Endothelial cell of umbilical vein (primary cell): ENCODE data around the gene CFL1. TPM values are rescaled to one million over a fixed set of nuclear protein-coding genes. Genes with fewer than 3 reads are reported as not detected.

Experiments used
- BruUV-seq: library from RNA; stranded (reverse); fragments of 400-500 nt; replicated peaks from 2 replicates; lab custom pipeline; 2021; lab: Mats Ljungman, UMichigan
- CTCF ChIA-PET: fragments of 300-600, 350-600 bp; sonication (Branson Sonifier 250); formaldehyde crosslinking; loops from one replicate; lab custom pipeline; 2021; ENCODE audit warnings: antibody characterized with exemption, inconsistent platforms; lab: Charles Lee
- POLR2A ChIA-PET: fragments of 300-600, 350-600 bp; sonication (Branson Sonifier 250); formaldehyde crosslinking; loops from one replicate; lab custom pipeline; 2021; ENCODE audit warnings: antibody characterized with exemption, inconsistent platforms; lab: Charles Lee
- DNase-seq: peaks from one replicate; pipeline ENCODE4 v3.0.0-alpha.2; 2011; ENCODE audit warnings: low read depth, low spot score
- FAIRE-seq: peaks from 2 replicates; lab custom pipeline; 2011; peaks lifted over from hg19 to GRCh38; lab: Jason Lieb, UNC
- H2AFZ ChIP-seq: 2 replicates; pipeline ENCODE4 v1.6.0; 2012; ENCODE audit warnings: low read depth, low read length, control low read depth, inconsistent platforms
- H3K27ac ChIP-seq: 2 replicates; pipeline ENCODE4 v1.5.1; 2011; ENCODE audit warnings: low read depth, mild to moderate bottlenecking, control low read depth, low read length, moderate library complexity; ENCODE audit not compliant: insufficient read depth
- H3K27me3 ChIP-seq, 2 experiments: 2 replicates each; pipeline versions ENCODE4 v1.6.0 to v1.6.1; 2011; ENCODE audit warnings: low read length in 2 of 2, mixed read lengths in 1 of 2; ENCODE audit not compliant: control insufficient read depth in 2 of 2, insufficient read depth in 2 of 2
- H3K36me3 ChIP-seq, 2 experiments: 2 replicates in 1 of 2; 3 replicates in 1 of 2; pipeline ENCODE4 v1.5.1; 2011; ENCODE audit warnings: low read length in 2 of 2, mild to moderate bottlenecking in 1 of 2, moderate library complexity in 1 of 2; ENCODE audit not compliant: control insufficient read depth in 2 of 2, insufficient read depth in 2 of 2; ENCODE audit errors: extremely low read depth in 1 of 2
- H3K4me1 ChIP-seq: 3 replicates; pipeline ENCODE4 v1.5.1; 2011; ENCODE audit warnings: mild to moderate bottlenecking, low read length; ENCODE audit not compliant: control insufficient read depth, insufficient read depth; ENCODE audit errors: extremely low read depth
- H3K4me2 ChIP-seq: 2 replicates; pipeline ENCODE4 v1.6.1; 2011; ENCODE audit warnings: low read length, control low read depth, mixed read lengths; ENCODE audit not compliant: insufficient read depth
- H3K4me3 ChIP-seq, 3 experiments: fragments of 200-600 bp in 1 of 3; sonication (generic), shearing (Covaris generic) in 1 of 3; replicated peaks in 1 of 3; 2 replicates each; pipeline ENCODE4 v1.5.1; 2011 to 2016; ENCODE audit warnings: control low read depth in 3 of 3, low read length in 3 of 3, mild to moderate bottlenecking in 2 of 3, inconsistent platforms in 1 of 3, low read depth in 1 of 3, moderate library complexity in 1 of 3; ENCODE audit not compliant: insufficient read depth in 1 of 3
- H3K79me2 ChIP-seq: 2 replicates; pipeline ENCODE4 v1.6.0; 2012; ENCODE audit warnings: low read length, inconsistent platforms; ENCODE audit not compliant: control insufficient read depth, insufficient read depth
- H3K9ac ChIP-seq: replicated peaks from 2 replicates; pipeline ENCODE3; 2011; ENCODE audit warnings: low read length, control low read depth; ENCODE audit not compliant: insufficient read depth; ENCODE audit errors: extremely low read depth
- H3K9me1 ChIP-seq: replicated peaks from 3 replicates; pipeline ENCODE4 v1.6.0; 2011; ENCODE audit warnings: mild to moderate bottlenecking, low read length; ENCODE audit not compliant: control insufficient read depth, insufficient read depth; ENCODE audit errors: extremely low read depth
- H3K9me3 ChIP-seq: replicated peaks from 2 replicates; pipeline ENCODE4 v1.5.1; 2012; ENCODE audit warnings: low read length, inconsistent platforms; ENCODE audit not compliant: control insufficient read depth, insufficient read depth
- H4K20me1 ChIP-seq: replicated peaks from 2 replicates; pipeline ENCODE3; 2011; ENCODE audit warnings: mild to moderate bottlenecking, low read length; ENCODE audit not compliant: control insufficient read depth, insufficient read depth; ENCODE audit errors: extremely low read depth
- CTCF ChIP-seq, 2 donors: IDR thresholded peaks; 1 replicate in 1 of 2; 2 replicates in 1 of 2; pipeline ENCODE4 v1.5.1; 2011; ENCODE audit warnings: low read length in 2 of 2, mild to moderate bottlenecking in 2 of 2, moderate library complexity in 2 of 2, control low read depth in 1 of 2, inconsistent platforms in 1 of 2, low read depth in 1 of 2; ENCODE audit not compliant: insufficient read depth in 1 of 2; ENCODE audit errors: extremely low read depth in 1 of 2
- EZH2 ChIP-seq: IDR thresholded peaks from 2 replicates; pipeline ENCODE4 v1.6.1; 2012; ENCODE audit warnings: borderline replicate concordance, low read depth, mild to moderate bottlenecking, moderate library complexity, low read length, inconsistent platforms; ENCODE audit not compliant: severe bottlenecking
- GATA2 ChIP-seq: IDR thresholded peaks from 2 replicates; pipeline ENCODE4 v1.7.0; 2011; ENCODE audit warnings: low read depth, mild to moderate bottlenecking, moderate library complexity, mixed read lengths, low read length; ENCODE audit not compliant: insufficient read length, insufficient read depth
- MAX ChIP-seq: IDR thresholded peaks from 2 replicates; pipeline ENCODE4 v1.6.1; 2011; ENCODE audit not compliant: insufficient read depth, insufficient read length
- MYC ChIP-seq: IDR thresholded peaks from one replicate; pipeline ENCODE4 v1.6.1; 2011; ENCODE audit warnings: mild to moderate bottlenecking, low read depth, low read length
- POLR2A ChIP-seq: IDR thresholded peaks from 2 replicates; pipeline ENCODE4 v1.6.1; 2012; ENCODE audit warnings: low read depth, mild to moderate bottlenecking, control low read depth, low read length
- POLR2AphosphoS5 ChIP-seq: IDR thresholded peaks from 2 replicates; pipeline ENCODE4 v1.6.1; 2012; ENCODE audit warnings: low read depth, mild to moderate bottlenecking, control low read depth, low read length, moderate library complexity; ENCODE audit not compliant: insufficient read depth
- dilution Hi-C: fragments of 300-500 bp; cut with MboI; formaldehyde crosslinking; loops from one replicate; pipeline ENCODE4 v1.15.0; 2019; ENCODE audit warnings: low sequenced_read_pairs; ENCODE audit not compliant: extremely low pct_ligation_motif_present
- intact Hi-C: fragments of 100-400 bp; cut with micrococcal nuclease; formaldehyde crosslinking; loops from one replicate; pipeline ENCODE4 v1.10.0; 2022
- polyA plus RNA-seq, 4 experiments: library from polyadenylated mRNA; depleted of rRNA in 3 of 4; stranded (reverse) in 3 of 4; unstranded in 1 of 4; fragments of >200 nt; gene quantifications; 2 replicates each; pipeline versions ENCODE4 v1.2.1 to v1.2.3, GENCODE V29; 2011 to 2012; ENCODE audit warnings: missing spikeins in 1 of 4
- total RNA-seq: library from RNA; stranded (reverse); gene quantifications from 2 replicates; pipeline ENCODE4 v1.2.3, GENCODE V29; 2021

The CFL1 gene
- total and polyA plus RNA-seq, 2 donors (not counting 3 experiments of a cell fraction or from before 2014, with no cell fraction given): 1,844 to 2,403 TPM

GRCh38 chr11:65856689-65857499 lies 1.1 kb downstream of the CFL1 start:
- Histone ChIP-seq H3K4me1 (peaks cover 36% of the 10 kb centered on the region), H3K27ac (peak overlapping the region; percentile 48), H3K9me3 (no peaks in the 10 kb centered on the region), H3K36me3 (peaks cover 36 to 41% of the 10 kb centered on the region in 2 experiments), H3K4me3 (peak overlapping the region; percentile 27 to 85 (median 85)), H3K79me2 (peaks cover 61% of the 10 kb centered on the region), H3K4me2 (peak overlapping the region; percentile 90), H3K27me3 (no peaks in the 10 kb centered on the region), H3K9ac (peak overlapping the region; percentile 83), H3K9me1 (no peaks in the 10 kb centered on the region), H4K20me1 (peaks cover 9% of the 10 kb centered on the region), H2AFZ (no peak overlapping the region)
- TF ChIP-seq MAX (peak; percentile 77), EZH2 (no peak), MYC (no peak), POLR2A (peak; percentile 76), GATA2 (no peak), POLR2AphosphoS5 (peak; percentile 75), CTCF (IDR thresholded peaks at IDR 0.05; ENCODE audit: extremely low read depth in 1 of 2, insufficient read depth in 1 of 2, low read depth in 1 of 2, low read length in 2 of 2) (no peak)
- ChIA-PET CTCF (interaction anchor here (0.8 to 1.5 kb wide), 2 partner anchors 35 to 87 kb away, joined by 3 read pairs; no protein-coding TSS in a partner anchor), POLR2A (interaction anchor here (1.2 to 5.4 kb wide), 2 partner anchors 33 to 37 kb away, joined by 5 to 67 read pairs; partner anchors contain the start of genes CCDC85B and FIBP)
- dilution Hi-C loops: no loop called here
- intact Hi-C loops: no loop called here
- DNase-seq (peak; percentile 63), FAIRE-seq (peak; percentile 87)
- BruUV-seq: no TSS peak
